ENCODE data around the gene ARVCF. TPM values are rescaled to one million over a fixed set of nuclear protein-coding genes. Genes with fewer than 3 reads are reported as not detected.
A peak's percentile ranks its signal among the peaks of the same experiment; 100 is the strongest.

ARVCF gene
- total and polyA plus RNA-seq, 9 of the 15 experiments (the other 6 are each of a cell fraction or from before 2014, with no cell fraction given) = 0.03 to 97.4 (median 15.6) TPM

DNA sequence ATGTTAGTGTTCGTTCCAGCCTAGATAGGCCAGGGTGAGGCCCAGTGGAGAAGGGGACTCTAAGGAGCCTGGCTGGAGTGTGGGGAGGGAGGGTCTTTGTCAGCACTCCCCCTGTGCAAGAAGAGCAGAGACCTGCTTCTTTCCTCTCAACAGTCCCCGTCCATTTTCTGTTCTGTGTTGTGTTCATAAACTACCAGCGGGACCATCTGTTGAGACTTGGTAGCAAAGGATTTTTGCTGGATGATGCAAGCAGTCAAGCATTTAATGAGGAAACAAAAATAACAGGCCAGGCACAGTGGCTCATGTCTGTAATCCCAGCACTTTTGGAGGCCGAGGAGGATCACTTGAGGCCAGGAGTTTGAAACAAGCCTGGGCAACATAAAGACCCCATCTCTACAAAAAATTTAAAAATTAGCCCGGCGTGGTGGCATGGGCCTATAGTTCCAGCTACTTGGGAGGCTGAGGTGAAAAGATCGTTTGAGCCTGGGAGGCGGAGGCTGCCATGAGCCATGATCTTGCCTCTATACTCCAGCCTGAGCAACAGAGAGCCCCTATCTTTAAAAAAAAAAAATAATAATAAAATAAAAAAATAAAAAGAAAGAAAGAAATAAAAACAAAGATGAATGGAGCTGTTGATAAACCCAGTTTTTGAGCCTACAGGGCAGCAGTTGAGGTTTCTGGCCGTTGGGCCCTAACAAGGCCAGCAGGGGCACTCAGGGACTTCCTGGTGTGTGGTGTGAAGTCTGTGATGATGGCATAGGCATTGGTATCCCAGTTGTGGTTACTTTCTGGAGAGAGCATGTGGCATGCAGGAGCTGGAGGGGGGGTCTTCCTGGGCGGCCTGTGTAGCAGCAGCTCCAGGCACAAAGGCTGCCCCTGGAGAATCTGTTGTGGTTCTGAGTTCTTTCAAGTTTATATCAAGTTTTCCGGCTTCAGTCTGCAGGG, 73.3 kb downstream of the ARVCF start (continued):
- TF ChIP-seq MCM5 (IDR thresholded peaks at IDR 0.05; ENCODE audit: low read depth) = no peak
- TF ChIP-seq DDX20 (tag; IDR thresholded peaks at IDR 0.05; ENCODE audit: low read depth) = no peak
- no peak for TF ChIP-seq HDAC1 (IDR thresholded peaks at IDR 0.05)
- TF ChIP-seq MIER1 (IDR thresholded peaks at IDR 0.05; ENCODE audit: low read depth) = no peak
- TF ChIP-seq SMAD2 (IDR thresholded peaks at IDR 0.05; ENCODE audit: low read depth, low read length) = no peak
- no peak for TF ChIP-seq MYBL2 (IDR thresholded peaks at IDR 0.05; ENCODE audit: low read depth)
- TF ChIP-seq MYBL2 (CRISPR knock-in tag; IDR thresholded peaks at IDR 0.05; ENCODE audit: borderline replicate concordance) = no peak
- no peak for TF ChIP-seq CBX5 (IDR thresholded peaks at IDR 0.05; ENCODE audit: borderline replicate concordance, low read depth)
- no peak for TF ChIP-seq ZNF232 (CRISPR knock-in tag; IDR thresholded peaks at IDR 0.05)
- TF ChIP-seq NFRKB (IDR thresholded peaks at IDR 0.05; ENCODE audit: low read depth) = no peak
- no peak for TF ChIP-seq NRF1 (conservative IDR thresholded peaks at IDR 0.05 in 1 of 2, IDR thresholded peaks at IDR 0.05 in 1 of 2)
- no peak for TF ChIP-seq SREBF2 (CRISPR knock-in tag; IDR thresholded peaks at IDR 0.05)
- peak in 1 of 2 experiments; percentile 3; a peak in 3 of 4 replicates for TF ChIP-seq TBL1XR1 (IDR thresholded peaks at IDR 0.05; ENCODE audit: low read length in 2 of 2)
- TF ChIP-seq, protein P1, sequence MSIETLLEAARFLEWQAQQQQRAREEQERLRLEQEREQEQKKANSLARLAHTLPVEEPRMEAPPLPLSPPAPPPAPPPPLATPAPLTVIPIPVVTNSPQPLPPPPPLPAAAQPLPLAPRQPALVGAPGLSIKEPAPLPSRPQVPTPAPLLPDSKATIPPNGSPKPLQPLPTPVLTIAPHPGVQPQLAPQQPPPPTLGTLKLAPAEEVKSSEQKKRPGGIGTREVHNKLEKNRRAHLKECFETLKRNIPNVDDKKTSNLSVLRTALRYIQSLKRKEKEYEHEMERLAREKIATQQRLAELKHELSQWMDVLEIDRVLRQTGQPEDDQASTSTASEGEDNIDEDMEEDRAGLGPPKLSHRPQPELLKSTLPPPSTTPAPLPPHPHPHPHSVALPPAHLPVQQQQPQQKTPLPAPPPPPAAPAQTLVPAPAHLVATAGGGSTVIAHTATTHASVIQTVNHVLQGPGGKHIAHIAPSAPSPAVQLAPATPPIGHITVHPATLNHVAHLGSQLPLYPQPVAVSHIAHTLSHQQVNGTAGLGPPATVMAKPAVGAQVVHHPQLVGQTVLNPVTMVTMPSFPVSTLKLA (conservative IDR thresholded peaks at IDR 0.05) = no peak
- TF ChIP-seq, protein P2, sequence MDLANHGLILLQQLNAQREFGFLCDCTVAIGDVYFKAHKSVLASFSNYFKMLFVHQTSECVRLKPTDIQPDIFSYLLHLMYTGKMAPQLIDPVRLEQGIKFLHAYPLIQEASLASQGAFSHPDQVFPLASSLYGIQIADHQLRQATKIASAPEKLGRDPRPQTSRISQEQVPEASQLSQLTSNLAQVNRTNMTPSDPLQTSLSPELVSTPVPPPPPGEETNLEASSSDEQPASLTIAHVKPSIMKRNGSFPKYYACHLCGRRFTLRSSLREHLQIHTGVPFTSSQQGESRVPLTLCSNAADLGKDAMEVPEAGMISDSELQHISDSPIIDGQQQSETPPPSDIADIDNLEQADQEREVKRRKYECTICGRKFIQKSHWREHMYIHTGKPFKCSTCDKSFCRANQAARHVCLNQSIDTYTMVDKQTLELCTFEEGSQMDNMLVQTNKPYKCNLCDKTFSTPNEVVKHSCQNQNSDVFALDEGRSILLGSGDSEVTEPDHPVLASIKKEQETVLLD (IDR thresholded peaks at IDR 0.05) = no peak
- TF ChIP-seq SIRT6 (IDR thresholded peaks at IDR 0.05; ENCODE audit: low read depth, low read length) = no peak
- TF ChIP-seq, protein P3, sequence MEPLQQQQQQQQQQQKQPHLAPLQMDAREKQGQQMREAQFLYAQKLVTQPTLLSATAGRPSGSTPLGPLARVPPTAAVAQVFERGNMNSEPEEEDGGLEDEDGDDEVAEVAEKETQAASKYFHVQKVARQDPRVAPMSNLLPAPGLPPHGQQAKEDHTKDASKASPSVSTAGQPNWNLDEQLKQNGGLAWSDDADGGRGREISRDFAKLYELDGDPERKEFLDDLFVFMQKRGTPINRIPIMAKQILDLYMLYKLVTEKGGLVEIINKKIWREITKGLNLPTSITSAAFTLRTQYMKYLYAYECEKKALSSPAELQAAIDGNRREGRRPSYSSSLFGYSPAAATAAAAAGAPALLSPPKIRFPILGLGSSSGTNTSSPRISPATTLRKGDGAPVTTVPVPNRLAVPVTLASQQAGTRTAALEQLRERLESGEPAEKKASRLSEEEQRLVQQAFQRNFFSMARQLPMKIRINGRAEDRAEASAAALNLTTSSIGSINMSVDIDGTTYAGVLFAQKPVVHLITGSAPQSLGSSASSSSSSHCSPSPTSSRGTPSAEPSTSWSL (CRISPR knock-in tag; IDR thresholded peaks at IDR 0.05; ENCODE audit: borderline replicate concordance) = peak; percentile 59; the same call in 1 of the 2 replicates
- TF ChIP-seq, protein P4, sequence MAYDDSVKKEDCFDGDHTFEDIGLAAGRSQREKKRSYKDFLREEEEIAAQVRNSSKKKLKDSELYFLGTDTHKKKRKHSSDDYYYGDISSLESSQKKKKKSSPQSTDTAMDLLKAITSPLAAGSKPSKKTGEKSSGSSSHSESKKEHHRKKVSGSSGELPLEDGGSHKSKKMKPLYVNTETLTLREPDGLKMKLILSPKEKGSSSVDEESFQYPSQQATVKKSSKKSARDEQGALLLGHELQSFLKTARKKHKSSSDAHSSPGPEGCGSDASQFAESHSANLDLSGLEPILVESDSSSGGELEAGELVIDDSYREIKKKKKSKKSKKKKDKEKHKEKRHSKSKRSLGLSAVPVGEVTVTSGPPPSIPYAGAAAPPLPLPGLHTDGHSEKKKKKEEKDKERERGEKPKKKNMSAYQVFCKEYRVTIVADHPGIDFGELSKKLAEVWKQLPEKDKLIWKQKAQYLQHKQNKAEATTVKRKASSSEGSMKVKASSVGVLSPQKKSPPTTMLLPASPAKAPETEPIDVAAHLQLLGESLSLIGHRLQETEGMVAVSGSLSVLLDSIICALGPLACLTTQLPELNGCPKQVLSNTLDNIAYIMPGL (CRISPR knock-in tag; IDR thresholded peaks at IDR 0.05) = peak; percentile 25
- no peak for TF ChIP-seq RFX7 (CRISPR knock-in tag; IDR thresholded peaks at IDR 0.05)

All from K562 (cell line).